ENCODE measurements around the gene EIF2S1. TPM values are rescaled to one million over a fixed set of nuclear protein-coding genes. Genes with fewer than 3 reads are reported as not detected.
A peak's percentile ranks its signal among the peaks of the same experiment; 100 is the strongest.

Gene EIF2S1
- total RNA-seq, 1 experiment from 2014 or later, result 165 TPM

DNA sequence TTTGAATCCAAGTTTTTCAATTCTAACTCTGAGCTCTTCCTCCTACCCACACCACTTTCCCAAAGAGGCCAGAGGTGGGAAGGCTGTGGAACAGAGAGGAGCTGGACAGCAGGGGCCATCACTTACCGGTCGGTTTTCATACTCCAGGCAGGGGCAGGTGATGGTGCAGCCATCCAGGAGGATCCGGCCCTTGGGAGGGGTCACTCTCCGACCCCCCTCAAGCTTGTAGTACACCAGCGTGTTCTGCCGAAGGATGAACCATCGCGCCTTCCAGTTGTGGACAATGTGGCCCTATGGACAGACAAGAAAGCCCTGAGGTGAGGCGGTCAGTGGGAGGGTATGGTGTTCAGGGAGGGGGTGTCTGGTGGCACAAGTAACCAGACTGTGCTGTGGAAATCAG is 37.4 kb downstream of the EIF2S1 start:
- H4K91ac ChIP-seq (ENCODE audit: insufficient read length, low read depth, low read length), result no peak overlapping the region
- H2BK15ac ChIP-seq (ENCODE audit: low read depth, low read length), result no peak overlapping the region
- no peak overlapping the region for H3K14ac ChIP-seq (ENCODE audit: insufficient read depth, low read length)
- no peaks in the 10 kb centered on the region for H4K20me1 ChIP-seq (ENCODE audit: control insufficient read depth, insufficient read depth, insufficient read length)
- no peak overlapping the region for H4K8ac ChIP-seq (replicated peaks; ENCODE audit: insufficient read length, low read depth, low read length)
- TF ChIP-seq, protein P1, sequence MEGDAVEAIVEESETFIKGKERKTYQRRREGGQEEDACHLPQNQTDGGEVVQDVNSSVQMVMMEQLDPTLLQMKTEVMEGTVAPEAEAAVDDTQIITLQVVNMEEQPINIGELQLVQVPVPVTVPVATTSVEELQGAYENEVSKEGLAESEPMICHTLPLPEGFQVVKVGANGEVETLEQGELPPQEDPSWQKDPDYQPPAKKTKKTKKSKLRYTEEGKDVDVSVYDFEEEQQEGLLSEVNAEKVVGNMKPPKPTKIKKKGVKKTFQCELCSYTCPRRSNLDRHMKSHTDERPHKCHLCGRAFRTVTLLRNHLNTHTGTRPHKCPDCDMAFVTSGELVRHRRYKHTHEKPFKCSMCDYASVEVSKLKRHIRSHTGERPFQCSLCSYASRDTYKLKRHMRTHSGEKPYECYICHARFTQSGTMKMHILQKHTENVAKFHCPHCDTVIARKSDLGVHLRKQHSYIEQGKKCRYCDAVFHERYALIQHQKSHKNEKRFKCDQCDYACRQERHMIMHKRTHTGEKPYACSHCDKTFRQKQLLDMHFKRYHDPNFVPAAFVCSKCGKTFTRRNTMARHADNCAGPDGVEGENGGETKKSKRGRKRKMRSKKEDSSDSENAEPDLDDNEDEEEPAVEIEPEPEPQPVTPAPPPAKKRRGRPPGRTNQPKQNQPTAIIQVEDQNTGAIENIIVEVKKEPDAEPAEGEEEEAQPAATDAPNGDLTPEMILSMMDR (conservative IDR thresholded peaks at IDR 0.05), result no peak
- Mint-ChIP-seq H3K27me3 (ENCODE audit: low read depth) (peaks cover 2% of the 10 kb centered on the region; the same call in 1 of the 2 replicates), H3K4me3 (no peak overlapping the region), H3K9me3 (no peaks in the 10 kb centered on the region), H3K27ac (0 out of 7 replicates have a peak overlapping the region, but pooled peaks of 1 of the 3 experiments have one; percentile 31), H3K36me3 (ENCODE audit: insufficient read depth in 1 of 3, low read depth in 3 of 3) (no peaks in the 10 kb centered on the region), H3K4me1 (peaks cover 5 to 6% of the 10 kb centered on the region in 2 experiments)
- no peaks in the 10 kb centered on the region for H3K79me1 ChIP-seq (ENCODE audit: insufficient read depth, low read depth, low read length, poor library complexity, severe bottlenecking)
- no peak overlapping the region for H2AK5ac ChIP-seq (ENCODE audit: insufficient read length, low read length)
- no peaks in the 10 kb centered on the region; the same call in 1 of the 2 replicates for H3K4me1 ChIP-seq (ENCODE audit: insufficient read depth, low read length)
- no peak overlapping the region for H4K5ac ChIP-seq (ENCODE audit: insufficient read length, low read depth, low read length)
- H2BK120ac ChIP-seq (ENCODE audit: low read depth, low read length, poor library complexity, severe bottlenecking), result no peak overlapping the region
- H3K18ac ChIP-seq (ENCODE audit: insufficient read length, low read depth, low read length), result no peak overlapping the region
- no peak overlapping the region for H3T11ph ChIP-seq (ENCODE audit: low read length)
- no peaks in the 10 kb centered on the region for H3K79me2 ChIP-seq (ENCODE audit: insufficient read depth, low read length)
- H3K9me3 ChIP-seq (ENCODE audit: control insufficient read depth, low read depth, low read length), result no peaks in the 10 kb centered on the region
- H2BK5ac ChIP-seq (ENCODE audit: insufficient read length, low read length), result no peak overlapping the region
- H3K9ac ChIP-seq (ENCODE audit: extremely low read depth, insufficient read length, low read length), result no peak overlapping the region
- no peak overlapping the region for H3K23ac ChIP-seq (ENCODE audit: insufficient read length, low read depth, low read length)
- H3K23me2 ChIP-seq (ENCODE audit: insufficient read length, low read depth, low read length, poor library complexity, severe bottlenecking), result no peaks in the 10 kb centered on the region
- H3K4ac ChIP-seq (ENCODE audit: low read depth, low read length), result no peak overlapping the region
- no peak overlapping the region for H3K27ac ChIP-seq (ENCODE audit: insufficient read length, low read depth, low read length)
- no peaks in the 10 kb centered on the region for H3K27me3 ChIP-seq (ENCODE audit: insufficient read depth, low read length)
- no peak overlapping the region for H2BK12ac ChIP-seq (ENCODE audit: insufficient read length, low read depth, low read length)
- WGBS (ENCODE audit: extremely low coverage, insufficient read length, low lambda C conversion rate), result no CpG with 5 or more reads among the region's 9 CpGs
- no peak overlapping the region for H3K4me2 ChIP-seq (ENCODE audit: insufficient read depth, insufficient read length, low read length)
- DNase-seq, result no peak
- no peak overlapping the region for H2AFZ ChIP-seq (ENCODE audit: low read length)
- H2BK20ac ChIP-seq (ENCODE audit: low read depth, low read length, poor library complexity, severe bottlenecking), result no peak overlapping the region
- no peak overlapping the region for H3K56ac ChIP-seq (ENCODE audit: insufficient read length, low read depth, low read length)
